Measurements from ENCODE around the gene KCNK17.

KCNK17 gene

GRCh38 chr6:39314273-39314795 lies at the start of gene KCNK17:
Gene KCNK17, minus strand, starts transcription at chr6:39314419. Its CDS starts 99 bp downstream, at chr6:39314320.
- peak; percentile 82 for DNase-seq

- no peak for DNase-seq
Measured at GRCh38 chr6:39363280-39363679, 49.1 kb upstream of the KCNK17 start.

DNA sequence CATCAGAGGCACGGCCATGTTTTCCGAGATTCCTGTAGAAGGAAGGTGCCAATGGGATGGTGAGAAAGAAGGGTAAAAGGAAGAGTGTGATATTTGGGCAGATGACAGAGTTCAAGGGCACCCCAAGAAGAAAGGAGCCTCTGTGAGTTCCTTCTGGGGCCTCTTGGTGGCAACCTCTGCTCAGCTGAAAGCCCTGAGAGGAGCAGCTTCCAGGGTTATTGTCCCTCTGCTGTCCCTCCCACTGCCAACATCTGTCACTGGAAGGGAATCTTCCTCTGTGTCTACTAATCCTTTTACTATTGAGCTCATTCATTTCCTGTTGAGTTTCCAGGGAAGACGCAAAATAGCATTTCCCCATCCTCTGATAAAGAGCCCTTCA lies 48.3 kb upstream of the KCNK17 start:
- DNase-seq: peak; percentile 34

- peak; percentile 87 for DNase-seq
Measured at GRCh38 chr6:39361657-39362486, 47.7 kb upstream of the KCNK17 start.

DNA sequence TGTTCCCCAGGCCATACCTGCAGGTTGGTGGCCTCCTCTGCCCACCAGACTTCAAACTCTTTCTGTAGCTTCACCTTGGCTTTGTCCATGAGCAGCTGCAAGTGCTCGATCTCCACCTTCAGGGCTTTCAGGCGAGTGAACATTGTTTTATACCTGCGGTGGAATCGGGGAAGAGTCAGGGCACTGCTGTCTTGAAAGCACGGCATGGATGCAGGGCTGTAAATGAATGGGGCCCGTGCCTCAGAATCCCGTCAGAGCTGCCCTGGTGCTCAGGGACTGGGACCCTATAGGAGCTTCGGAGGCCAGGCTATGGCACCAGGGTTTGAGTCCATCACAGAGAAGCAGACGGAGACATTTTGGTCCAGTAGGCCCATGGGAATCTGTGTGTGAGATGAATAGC lies 46.2 kb upstream of the KCNK17 start:
- DNase-seq: no peak

- peak; percentile 57 for DNase-seq
Measured at GRCh38 chr6:39357998-39358686, 43.9 kb upstream of the KCNK17 start.

DNA sequence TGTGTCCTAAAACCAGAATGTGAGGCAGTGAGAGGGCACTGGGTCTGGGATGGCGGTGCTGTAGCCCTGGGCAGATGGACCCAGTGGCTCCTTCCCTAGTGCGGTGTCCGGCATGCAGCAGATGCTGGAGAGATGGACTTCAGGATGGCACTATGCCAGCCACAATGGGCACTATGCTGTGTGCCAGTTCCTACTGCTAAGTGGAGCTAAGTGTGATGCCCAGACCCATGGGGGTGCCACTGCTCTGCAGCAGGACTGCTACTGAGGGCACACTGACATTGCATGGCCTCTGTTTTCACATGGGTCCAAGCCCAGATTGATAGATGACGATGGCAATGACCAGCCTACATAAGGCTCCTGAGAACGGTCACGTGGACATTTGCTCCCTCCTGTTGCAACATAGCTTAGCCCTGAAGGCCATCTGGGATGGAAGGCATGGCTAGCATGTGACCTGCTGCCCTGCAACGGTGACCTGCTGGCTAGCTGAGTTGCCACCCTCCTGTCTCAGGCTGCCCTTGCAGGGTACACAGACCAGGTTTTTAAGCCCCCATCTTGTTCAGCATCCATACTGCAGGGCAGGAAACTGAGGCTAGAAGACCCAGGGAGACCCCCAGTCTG lies 39.6 kb upstream of the KCNK17 start:
- no peak for DNase-seq

DNA sequence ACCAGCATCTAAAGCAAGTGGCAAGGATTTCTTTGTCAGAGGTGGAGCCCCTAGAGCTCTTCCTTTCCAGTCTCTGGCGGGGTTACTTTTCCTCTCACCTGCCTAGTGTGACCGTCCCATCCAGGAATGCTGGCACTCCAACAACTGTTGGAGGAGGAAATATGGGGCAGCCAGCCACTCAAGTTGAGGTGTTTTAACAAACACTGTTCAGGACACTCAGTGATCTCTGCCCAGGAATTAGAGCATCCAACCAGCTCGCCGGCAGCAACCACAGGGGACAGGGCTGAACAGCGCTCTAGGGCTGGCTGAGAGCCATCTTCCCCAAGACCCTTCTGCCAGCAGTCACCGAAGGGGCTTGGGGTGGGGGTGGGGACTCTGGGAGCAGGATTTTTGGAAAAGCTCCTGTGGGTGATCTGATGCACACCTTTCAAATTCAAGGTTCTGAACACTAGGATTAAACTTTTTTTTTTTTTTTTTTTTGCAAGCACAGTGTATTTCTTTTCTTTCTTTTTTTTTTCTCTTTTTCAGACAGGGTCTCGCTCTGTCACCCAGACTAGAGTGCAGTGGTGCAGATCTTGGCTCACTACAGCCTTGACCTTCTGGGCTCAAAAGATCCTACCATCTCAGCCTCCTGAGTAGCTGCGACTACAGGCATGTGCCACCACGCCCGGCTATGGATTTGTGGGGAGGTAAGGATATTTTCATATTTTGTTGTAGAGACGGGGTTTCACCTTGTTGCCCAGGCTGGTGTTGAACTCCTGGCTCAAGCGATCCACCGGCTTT lies 36.7 kb upstream of the KCNK17 start:
- DNase-seq: no peak

DNA sequence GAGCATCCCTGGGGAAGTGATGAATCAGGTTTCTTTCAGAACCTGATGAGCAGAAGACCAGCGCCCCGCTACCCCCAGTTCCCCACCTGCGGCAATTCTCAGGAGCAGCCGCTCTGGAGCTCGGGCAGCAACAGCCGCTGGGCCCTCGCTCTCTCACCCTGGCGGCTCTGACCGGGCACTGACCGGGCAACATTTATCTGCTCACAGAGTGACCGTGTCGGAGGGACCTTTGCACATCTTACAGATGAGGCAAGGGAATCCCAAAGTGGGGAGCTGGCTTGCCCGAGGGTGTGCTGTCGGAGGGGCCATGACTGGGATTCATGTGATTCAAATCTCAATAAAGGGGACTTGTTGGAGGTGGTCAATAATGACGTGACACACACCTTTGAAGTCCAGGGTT lies 34.5 kb upstream of the KCNK17 start:
- DNase-seq: no peak

GRCh38 chr6:39347906-39348585 lies 33.8 kb upstream of the KCNK17 start:
- DNase-seq: peak; percentile 80

GRCh38 chr6:39347206-39347605 lies 33.0 kb upstream of the KCNK17 start:
- no peak for DNase-seq

- DNase-seq: peak; percentile 32
Measured at GRCh38 chr6:39344821-39345280, 30.6 kb upstream of the KCNK17 start.

GRCh38 chr6:39343396-39343870 lies 29.2 kb upstream of the KCNK17 start:
- no peak for DNase-seq

DNA sequence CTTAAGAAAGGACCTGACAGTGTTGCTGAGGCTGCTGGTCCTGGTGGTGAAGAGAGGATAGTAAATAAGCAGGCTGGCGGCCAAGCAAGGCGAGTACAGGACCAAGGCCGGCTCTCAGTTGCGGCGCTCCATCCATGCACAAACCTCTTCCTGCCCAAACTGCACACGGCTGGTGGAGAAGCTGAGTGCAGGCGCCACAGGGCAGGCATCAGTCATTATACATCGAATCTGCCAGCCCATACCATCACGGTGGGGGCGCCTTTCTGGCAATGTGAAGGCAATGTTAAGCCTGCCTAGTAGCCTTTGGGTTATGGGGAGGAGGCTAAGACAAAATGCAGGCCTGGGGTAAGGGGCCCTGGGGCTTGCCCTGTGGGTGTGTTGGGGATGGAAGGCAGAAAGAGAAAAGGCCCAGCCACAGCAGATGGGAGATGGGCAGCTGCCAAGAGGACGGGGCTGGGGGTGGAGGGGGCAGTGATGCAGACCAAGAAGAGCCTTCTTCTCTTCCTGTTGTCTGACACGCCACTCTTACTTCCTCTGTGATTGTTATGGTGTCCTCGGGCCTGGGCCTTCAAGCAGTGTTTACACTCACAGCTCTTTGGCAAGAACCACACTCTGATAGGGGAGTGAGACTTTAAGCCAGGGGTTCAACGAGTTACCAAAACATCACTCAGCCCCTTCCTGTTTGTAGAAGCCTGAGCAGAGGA lies 28.6 kb upstream of the KCNK17 start:
- peak; percentile 32 for DNase-seq

GRCh38 chr6:39341937-39342336 lies 27.7 kb upstream of the KCNK17 start:
- no peak for DNase-seq

DNA sequence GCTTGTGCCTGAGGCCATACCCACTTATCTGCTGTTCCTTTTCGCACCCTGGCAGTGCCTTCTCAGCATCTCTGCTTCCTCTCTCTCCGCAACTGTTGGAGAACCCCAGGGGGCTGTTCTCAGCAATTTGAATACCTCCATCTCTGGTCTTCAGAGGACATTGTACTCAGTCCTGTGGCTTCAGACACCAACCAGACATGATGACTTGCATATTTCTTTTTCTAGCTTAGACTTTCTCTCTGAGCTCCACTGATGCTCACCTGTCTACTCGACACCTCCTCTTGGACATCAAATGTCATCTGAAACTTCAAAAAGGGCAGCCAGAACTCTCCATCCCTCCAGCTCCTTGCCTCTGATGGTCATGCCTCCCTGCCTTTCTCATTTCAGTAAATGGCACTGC lies 27.1 kb upstream of the KCNK17 start:
- DNase-seq: no peak

GRCh38 chr6:39339868-39340550 lies 25.8 kb upstream of the KCNK17 start:
- DNase-seq: peak; percentile 78

DNA sequence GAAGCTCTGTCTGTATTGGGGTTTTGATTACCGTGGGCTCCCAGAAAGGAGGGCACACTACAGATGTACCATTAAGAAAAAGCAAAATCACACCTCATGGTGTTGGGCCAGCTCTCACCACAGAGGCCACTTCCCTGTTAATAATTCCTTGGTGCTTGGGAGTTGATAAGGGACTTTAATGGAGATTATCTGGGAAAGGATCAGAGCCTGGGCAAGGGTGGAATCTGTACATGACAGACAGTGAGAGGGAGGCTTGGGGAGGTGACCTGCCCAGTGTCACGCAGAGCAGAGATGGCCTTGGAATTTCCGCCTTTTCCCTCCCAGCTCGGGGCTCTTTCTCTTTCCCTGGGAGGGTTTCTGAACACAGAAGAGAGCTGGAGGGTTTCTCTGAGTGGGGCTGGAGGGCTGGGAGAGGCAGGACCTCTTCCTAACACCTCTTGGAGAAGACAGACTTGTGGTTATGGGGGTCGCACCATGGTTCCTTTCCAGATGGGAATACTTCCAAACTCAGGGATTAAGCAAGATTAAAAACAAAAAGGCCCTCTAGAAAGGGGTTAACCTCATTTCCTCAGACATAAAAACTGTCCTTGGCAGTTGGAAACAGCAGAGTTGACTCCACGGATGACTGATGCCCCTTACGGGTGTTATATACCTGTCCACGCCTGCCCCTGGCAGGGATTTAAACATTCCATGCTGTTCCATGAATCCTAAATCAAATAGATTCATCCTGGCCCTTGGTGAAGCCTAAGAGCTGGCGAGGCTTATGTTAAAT lies 25.1 kb upstream of the KCNK17 start:
- no peak for DNase-seq

DNA sequence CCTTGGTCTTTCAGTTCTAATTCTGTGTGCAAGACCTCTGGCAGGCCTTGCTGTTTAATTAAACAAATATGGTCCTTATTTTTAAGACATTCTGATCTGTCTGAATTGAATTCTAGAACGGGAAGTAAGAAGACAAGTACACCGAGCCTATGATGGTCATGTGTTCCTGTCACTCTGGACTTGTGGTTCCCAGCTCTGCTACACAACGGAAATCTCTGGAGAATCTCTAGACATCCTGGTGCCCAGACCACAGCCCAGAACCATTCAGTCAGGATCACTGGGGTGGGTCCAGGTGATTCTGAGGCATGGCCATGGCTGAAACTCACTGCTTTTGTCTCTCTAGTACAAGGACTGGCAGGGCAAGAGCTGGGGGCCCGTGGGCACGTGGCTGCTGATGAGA lies 24.2 kb upstream of the KCNK17 start:
- peak; percentile 63 for DNase-seq
